NCI-H146 treated with DMSO at 0.1 percent for 48 hours (cell line): Measurements from ENCODE around the gene LPP.
"Not testable (repeated sequence)": the region's sequence is repeated elsewhere in the genome, so short reads cannot be mapped to it uniquely, and the experiment has no call there.

Experiments
- DNase-seq: peaks from one replicate; lab custom pipeline; 2025; ENCODE audit not compliant: unreplicated experiment; lab: John Stamatoyannopoulos, UW

Gene LPP

GRCh38 chr3:188691665-188692064 lies 537.7 kb downstream of the LPP start:
- DNase-seq: no peak

GRCh38 chr3:188692700-188693099 lies 538.7 kb downstream of the LPP start:
- no peak for DNase-seq

- DNase-seq: no peak
Measured at GRCh38 chr3:188693435-188693834, 539.5 kb downstream of the LPP start.

- no peak for DNase-seq
Measured at GRCh38 chr3:188695241-188695640, 541.3 kb downstream of the LPP start.

GRCh38 chr3:188697127-188697526 lies 543.2 kb downstream of the LPP start:
- DNase-seq: no peak

- DNase-seq: no peak
Measured at GRCh38 chr3:188698436-188698835, 544.5 kb downstream of the LPP start.

- no peak for DNase-seq
Measured at GRCh38 chr3:188700501-188700900, 546.5 kb downstream of the LPP start.

- no peak for DNase-seq
Measured at GRCh38 chr3:188700918-188701317, 547.0 kb downstream of the LPP start.

- DNase-seq: no peak
Measured at GRCh38 chr3:188701485-188701969, 547.6 kb downstream of the LPP start.

- DNase-seq: not testable (repeated sequence)
Measured at GRCh38 chr3:188702028-188702427, 548.1 kb downstream of the LPP start.

GRCh38 chr3:188706176-188706575 lies 552.2 kb downstream of the LPP start:
- DNase-seq: no peak

GRCh38 chr3:188706599-188706998 lies 552.6 kb downstream of the LPP start:
- no peak for DNase-seq

GRCh38 chr3:188707381-188708288 lies 553.7 kb downstream of the LPP start:
- no peak for DNase-seq

- no peak for DNase-seq
Measured at GRCh38 chr3:188711881-188712247, 557.9 kb downstream of the LPP start.

- no peak for DNase-seq
Measured at GRCh38 chr3:188712248-188712924, 558.4 kb downstream of the LPP start.

- no peak for DNase-seq
Measured at GRCh38 chr3:188712991-188713390, 559.0 kb downstream of the LPP start.

GRCh38 chr3:188719545-188719944 lies 565.6 kb downstream of the LPP start:
- DNase-seq: no peak

GRCh38 chr3:188720215-188720614 lies 566.3 kb downstream of the LPP start:
- DNase-seq: no peak

- DNase-seq: no peak
Measured at GRCh38 chr3:188720636-188721035, 566.7 kb downstream of the LPP start.

GRCh38 chr3:188721312-188721711 lies 567.4 kb downstream of the LPP start:
- DNase-seq: no peak

GRCh38 chr3:188721990-188722389 lies 568.0 kb downstream of the LPP start:
- DNase-seq: no peak

- DNase-seq: no peak
Measured at GRCh38 chr3:188722963-188723362, 569.0 kb downstream of the LPP start.
